Measurements from ENCODE around the gene TENT5C.

The TENT5C gene

DNA sequence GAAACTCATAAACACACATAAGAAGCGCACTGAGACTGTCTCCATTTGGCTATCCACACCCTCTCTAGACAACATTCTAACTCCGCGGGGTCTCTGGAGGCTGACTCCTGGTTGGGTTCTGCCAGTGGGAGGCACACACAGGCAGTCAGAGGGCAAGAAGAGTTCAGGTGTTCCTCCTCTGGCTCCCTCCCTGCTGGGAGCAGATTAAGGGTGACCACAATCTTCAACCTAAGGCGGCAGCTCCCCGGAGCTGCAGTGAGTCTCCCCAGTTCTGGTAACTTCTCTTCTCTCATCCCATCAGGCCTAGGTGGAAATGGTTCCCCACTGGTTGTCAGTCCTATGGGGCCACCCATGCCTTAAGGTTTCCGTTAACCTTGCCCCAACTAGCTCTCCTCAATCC, 7.4 kb upstream of the TENT5C start:
- no peak overlapping the region for H3K4me3 ChIP-seq (ENCODE audit: low read depth, low read length)
- no peak for DNase-seq (ENCODE audit: low read depth)
- TF ChIP-seq MYC (IDR thresholded peaks at IDR 0.05; ENCODE audit: low read depth, low read length) (no peak), MAX (IDR thresholded peaks at IDR 0.05; ENCODE audit: low read depth, low read length) (no peak), POLR2A (IDR thresholded peaks at IDR 0.05; ENCODE audit: extremely low read depth, insufficient read length) (no peak)
- TF ChIP-seq, protein P1, sequence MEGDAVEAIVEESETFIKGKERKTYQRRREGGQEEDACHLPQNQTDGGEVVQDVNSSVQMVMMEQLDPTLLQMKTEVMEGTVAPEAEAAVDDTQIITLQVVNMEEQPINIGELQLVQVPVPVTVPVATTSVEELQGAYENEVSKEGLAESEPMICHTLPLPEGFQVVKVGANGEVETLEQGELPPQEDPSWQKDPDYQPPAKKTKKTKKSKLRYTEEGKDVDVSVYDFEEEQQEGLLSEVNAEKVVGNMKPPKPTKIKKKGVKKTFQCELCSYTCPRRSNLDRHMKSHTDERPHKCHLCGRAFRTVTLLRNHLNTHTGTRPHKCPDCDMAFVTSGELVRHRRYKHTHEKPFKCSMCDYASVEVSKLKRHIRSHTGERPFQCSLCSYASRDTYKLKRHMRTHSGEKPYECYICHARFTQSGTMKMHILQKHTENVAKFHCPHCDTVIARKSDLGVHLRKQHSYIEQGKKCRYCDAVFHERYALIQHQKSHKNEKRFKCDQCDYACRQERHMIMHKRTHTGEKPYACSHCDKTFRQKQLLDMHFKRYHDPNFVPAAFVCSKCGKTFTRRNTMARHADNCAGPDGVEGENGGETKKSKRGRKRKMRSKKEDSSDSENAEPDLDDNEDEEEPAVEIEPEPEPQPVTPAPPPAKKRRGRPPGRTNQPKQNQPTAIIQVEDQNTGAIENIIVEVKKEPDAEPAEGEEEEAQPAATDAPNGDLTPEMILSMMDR (IDR thresholded peaks at IDR 0.05; ENCODE audit: low read depth, low read length): no peak

GRCh38 chr1:117599286-117600221, 6.3 kb upstream of the TENT5C start:
- DNase-seq (ENCODE audit: low read depth): no peak
- H3K4me3 ChIP-seq (ENCODE audit: low read depth, low read length): no peak overlapping the region
- TF ChIP-seq MYC (IDR thresholded peaks at IDR 0.05; ENCODE audit: low read depth, low read length) (no peak), MAX (IDR thresholded peaks at IDR 0.05; ENCODE audit: low read depth, low read length) (no peak), POLR2A (IDR thresholded peaks at IDR 0.05; ENCODE audit: extremely low read depth, insufficient read length) (no peak)
- TF ChIP-seq, protein P1 (IDR thresholded peaks at IDR 0.05; ENCODE audit: low read depth, low read length): no peak

DNA sequence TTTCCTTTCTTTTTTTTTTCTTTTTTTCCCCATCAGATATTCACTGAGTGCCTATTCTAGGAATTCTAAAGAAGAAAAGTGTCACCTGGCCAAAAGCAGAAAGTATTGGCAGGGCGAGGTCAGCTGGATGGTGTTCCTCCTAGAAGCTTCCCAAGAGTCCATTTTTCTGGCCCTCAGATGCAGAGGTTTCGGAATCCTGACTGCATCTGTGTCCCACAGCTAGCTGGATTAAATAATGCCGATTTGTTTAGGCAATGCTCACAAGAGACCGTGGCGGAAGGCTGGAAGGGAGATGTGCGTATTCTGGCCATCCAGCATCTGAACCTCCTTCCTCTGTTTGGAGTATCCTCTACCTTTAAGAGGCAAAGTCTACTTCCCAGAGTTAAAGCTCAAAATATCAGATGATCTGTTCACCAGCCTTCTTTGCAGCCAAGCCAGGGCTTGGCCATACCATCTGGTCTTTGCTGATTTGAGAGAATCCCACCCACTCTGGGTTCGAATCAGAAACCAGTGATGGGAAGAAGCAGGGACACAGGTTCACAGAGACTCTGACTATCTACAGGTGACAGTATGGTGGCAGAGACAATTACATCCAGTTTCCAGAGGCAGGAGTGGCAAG, 5.4 kb upstream of the TENT5C start:
- no peak for DNase-seq (ENCODE audit: low read depth)
- TF ChIP-seq, protein P1 (IDR thresholded peaks at IDR 0.05; ENCODE audit: low read depth, low read length): no peak
- TF ChIP-seq POLR2A (IDR thresholded peaks at IDR 0.05; ENCODE audit: extremely low read depth, insufficient read length): no peak
- TF ChIP-seq MAX (IDR thresholded peaks at IDR 0.05; ENCODE audit: low read depth, low read length): no peak
- TF ChIP-seq MYC (IDR thresholded peaks at IDR 0.05; ENCODE audit: low read depth, low read length): no peak
- no peak overlapping the region for H3K4me3 ChIP-seq (ENCODE audit: low read depth, low read length)

DNA sequence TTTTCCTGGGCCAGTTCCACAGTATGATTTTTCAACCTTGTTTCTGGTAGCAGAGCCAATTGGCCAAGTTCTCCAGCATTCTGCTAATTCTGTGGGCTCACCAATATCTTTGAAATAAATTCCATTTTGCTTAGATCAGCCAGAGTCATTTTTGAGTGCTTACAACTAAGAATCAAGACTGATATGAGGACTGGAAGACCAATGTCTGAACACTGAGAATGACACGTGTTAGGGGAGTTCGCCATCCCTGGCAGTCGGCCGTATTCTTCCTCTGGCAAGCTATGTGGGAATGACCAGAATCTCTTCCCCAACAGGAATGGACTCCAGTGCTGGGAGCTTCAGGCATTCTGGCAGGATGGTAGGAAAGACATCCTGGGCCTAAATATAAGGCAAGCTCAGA, 4.9 kb upstream of the TENT5C start:
- no peak overlapping the region for H3K4me3 ChIP-seq (ENCODE audit: low read depth, low read length)
- DNase-seq (ENCODE audit: low read depth): no peak
- TF ChIP-seq MAX (IDR thresholded peaks at IDR 0.05; ENCODE audit: low read depth, low read length) (no peak), POLR2A (IDR thresholded peaks at IDR 0.05; ENCODE audit: extremely low read depth, insufficient read length) (no peak), MYC (IDR thresholded peaks at IDR 0.05; ENCODE audit: low read depth, low read length) (no peak)
- TF ChIP-seq, protein P1 (IDR thresholded peaks at IDR 0.05; ENCODE audit: low read depth, low read length): no peak

- no peak for TF ChIP-seq MYC (IDR thresholded peaks at IDR 0.05; ENCODE audit: low read depth, low read length)
- no peak for TF ChIP-seq MAX (IDR thresholded peaks at IDR 0.05; ENCODE audit: low read depth, low read length)
- TF ChIP-seq, protein P1 (IDR thresholded peaks at IDR 0.05; ENCODE audit: low read depth, low read length): no peak
- TF ChIP-seq POLR2A (IDR thresholded peaks at IDR 0.05; ENCODE audit: extremely low read depth, insufficient read length): no peak
- no peak for DNase-seq (ENCODE audit: low read depth)
- no peak overlapping the region for H3K4me3 ChIP-seq (ENCODE audit: low read depth, low read length)
Observed at GRCh38 chr1:117602862-117603261, 3.0 kb upstream of the TENT5C start.

Data from NB4 (cell line).